ENCODE data around the gene NGEF.

The NGEF gene

DNA sequence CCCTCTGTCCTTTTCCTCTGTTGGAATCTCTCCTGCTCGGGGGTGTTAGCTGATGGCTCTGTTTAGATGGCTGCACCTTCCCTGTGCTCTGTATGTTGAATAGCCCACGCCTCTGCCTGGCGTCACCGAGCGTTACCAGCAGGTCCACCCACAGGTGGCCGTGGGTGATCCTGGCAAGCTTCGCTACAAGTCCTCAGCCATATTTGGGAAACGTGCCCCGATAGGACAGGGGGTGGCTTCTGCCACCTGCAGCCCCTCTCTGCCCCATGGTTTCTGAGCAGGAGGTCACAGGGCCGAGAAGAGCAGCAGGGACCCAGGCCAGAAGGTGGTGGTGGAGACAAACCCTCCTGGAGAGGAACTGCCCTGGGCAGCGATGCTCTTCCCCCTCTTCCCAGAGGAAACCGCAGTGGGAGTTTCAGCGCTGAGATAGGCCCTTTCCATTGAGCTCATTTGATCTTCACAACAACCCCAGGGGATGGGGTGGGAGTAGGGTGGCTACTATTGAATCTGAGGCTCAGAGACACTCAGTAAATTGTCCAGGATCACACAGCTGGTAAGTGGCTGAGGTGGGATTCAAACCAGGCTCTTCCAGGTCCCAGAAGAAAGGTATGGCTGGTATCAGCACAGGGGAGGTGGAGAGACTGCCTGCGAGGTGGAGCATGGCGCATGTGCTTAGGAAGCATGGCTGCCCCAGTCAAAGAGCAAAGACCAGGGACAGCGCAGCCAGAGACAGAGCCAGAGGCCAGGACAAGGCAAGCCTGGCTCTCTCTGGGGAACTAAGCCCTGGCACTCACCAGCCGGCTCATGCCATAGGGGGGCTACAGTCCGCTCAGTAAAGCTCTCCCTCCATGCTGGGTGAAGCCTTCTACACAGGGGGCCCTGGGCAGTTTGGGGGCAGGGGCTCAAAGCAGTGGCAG, 15.0 kb downstream of the NGEF start:
- TF ChIP-seq, protein P1, sequence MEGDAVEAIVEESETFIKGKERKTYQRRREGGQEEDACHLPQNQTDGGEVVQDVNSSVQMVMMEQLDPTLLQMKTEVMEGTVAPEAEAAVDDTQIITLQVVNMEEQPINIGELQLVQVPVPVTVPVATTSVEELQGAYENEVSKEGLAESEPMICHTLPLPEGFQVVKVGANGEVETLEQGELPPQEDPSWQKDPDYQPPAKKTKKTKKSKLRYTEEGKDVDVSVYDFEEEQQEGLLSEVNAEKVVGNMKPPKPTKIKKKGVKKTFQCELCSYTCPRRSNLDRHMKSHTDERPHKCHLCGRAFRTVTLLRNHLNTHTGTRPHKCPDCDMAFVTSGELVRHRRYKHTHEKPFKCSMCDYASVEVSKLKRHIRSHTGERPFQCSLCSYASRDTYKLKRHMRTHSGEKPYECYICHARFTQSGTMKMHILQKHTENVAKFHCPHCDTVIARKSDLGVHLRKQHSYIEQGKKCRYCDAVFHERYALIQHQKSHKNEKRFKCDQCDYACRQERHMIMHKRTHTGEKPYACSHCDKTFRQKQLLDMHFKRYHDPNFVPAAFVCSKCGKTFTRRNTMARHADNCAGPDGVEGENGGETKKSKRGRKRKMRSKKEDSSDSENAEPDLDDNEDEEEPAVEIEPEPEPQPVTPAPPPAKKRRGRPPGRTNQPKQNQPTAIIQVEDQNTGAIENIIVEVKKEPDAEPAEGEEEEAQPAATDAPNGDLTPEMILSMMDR (IDR thresholded peaks at IDR 0.05; ENCODE audit: insufficient read depth, missing control alignments), result no peak
- DNase-seq (ENCODE audit: insufficient read length, low spot score), result no peak
- FAIRE-seq, result no peak

DNA sequence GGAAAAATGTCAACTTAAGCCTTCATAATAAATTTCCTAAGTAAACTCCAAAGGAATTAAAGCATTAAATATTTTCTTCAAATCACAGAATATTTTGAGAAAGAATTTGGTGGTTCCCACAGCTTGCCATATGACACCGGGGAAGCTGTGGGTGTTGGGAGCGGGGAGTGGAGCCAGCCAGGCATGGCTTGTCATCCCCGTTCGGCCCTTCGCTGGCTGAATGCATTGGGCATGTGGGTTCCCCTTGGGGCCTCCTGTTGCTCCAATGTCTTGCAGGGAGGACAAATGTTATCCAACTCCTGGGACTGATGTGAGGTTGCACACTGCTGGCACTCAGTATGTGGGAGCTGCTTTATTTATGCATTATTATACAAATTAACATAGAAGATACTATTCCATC, 18.6 kb downstream of the NGEF start:
- DNase-seq (ENCODE audit: insufficient read length, low spot score), result no peak
- TF ChIP-seq, protein P1 (IDR thresholded peaks at IDR 0.05; ENCODE audit: insufficient read depth, missing control alignments), result no peak
- no peak for FAIRE-seq

DNA sequence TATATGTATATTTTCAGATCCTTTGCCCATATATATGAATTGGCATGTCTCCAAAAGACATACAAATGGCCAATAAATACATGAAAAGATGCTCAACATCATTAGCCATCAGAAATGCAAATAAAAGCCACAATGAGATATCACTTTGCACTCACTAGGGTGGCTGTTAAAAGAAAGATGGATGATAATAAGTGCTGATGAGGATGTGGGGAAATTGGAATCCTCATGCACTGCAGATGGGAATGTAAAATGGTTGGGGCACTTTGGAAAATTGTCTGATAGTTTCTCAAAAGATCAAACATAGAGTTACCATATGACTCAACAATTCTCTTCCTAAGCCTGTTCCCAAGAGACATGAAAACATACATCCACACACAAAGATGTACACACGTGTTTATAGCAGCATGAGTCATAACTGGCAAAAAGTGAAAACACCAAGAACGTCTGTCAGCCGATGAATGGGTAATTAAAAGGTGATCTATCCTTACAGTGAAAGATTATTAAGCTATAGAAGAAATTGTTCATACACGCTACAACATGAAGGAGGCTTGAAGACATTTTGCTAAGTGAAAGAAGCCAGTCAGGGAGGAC, 19.7 kb downstream of the NGEF start:
- FAIRE-seq (no peak), DNase-seq (ENCODE audit: insufficient read length, low spot score) (no peak)
- TF ChIP-seq, protein P1 (IDR thresholded peaks at IDR 0.05; ENCODE audit: insufficient read depth, missing control alignments), result no peak

DNA sequence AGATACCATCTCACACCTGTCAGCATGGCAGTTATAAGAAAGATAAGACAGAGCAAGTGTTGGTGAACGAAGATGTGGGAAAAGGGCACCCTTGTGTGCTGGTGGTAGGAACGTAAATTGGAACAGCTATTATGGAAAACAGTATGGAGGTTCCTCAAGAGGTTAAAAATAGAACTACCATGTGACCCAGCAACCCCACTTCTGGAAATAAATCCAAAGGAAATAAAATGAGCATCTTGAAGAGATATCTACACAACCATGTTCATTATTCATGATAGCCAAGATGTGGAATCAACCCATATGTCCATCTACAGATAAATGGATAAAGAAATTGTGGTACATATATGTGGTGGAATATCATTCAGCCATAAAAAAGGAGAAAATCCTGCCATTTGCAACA, 26.9 kb downstream of the NGEF start:
- TF ChIP-seq, protein P1 (IDR thresholded peaks at IDR 0.05; ENCODE audit: insufficient read depth, missing control alignments), result no peak
- no peak for FAIRE-seq
- no peak for DNase-seq (ENCODE audit: insufficient read length, low spot score)

DNA sequence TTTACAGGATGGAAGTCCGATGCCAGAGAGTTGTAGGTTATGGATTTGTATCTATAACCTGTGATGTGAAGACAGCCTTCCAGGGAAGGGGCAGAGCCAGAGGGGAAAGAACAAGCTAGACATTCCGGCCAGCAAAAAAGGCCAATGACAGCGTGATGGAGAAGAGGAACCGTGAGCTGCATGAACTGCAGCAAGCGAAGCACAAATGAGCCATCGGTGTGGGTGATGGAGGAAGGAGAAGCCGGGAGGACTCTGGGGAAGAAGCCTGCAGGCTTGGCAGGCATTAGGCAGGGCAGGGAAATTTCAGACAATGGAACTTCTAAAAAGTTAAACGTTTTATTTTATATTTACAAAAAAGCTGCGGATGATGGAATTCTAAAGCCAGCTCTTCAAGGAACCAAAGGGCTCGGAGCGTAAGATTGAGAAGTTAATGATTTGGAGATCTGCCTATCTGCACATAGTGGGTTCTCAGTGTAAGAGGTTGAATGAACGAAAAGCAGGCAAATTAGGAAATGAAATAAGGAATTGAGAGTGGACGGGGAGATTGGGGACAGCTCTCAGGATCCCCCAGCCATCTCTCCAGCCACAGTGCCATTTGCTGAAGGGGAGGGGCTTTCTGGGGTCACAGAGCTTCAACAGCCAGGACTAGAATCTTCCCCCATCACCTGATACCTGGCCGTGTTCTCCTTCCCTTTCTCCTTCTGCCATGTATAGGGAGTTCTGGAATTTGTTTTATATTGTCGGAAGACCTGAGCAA, 28.4 kb downstream of the NGEF start:
- FAIRE-seq (no peak), DNase-seq (ENCODE audit: insufficient read length, low spot score) (no peak)
- TF ChIP-seq, protein P1 (IDR thresholded peaks at IDR 0.05; ENCODE audit: insufficient read depth, missing control alignments), result no peak

GRCh38 chr2:232983669-232984140, 29.4 kb downstream of the NGEF start:
- no peak for DNase-seq (ENCODE audit: insufficient read length, low spot score)
- TF ChIP-seq, protein P1 (IDR thresholded peaks at IDR 0.05; ENCODE audit: insufficient read depth, missing control alignments), result no peak
- FAIRE-seq, result no peak

Measured in D721Med (cell line).